ENCODE data around the gene BCL10.

BCL10 gene

GRCh38 chr1:85274969-85275453, 1.4 kb downstream of the BCL10 start:
- peak; percentile 67 for DNase-seq
- Histone ChIP-seq H3K36me3 (replicated peaks) (peaks cover 10% of the 10 kb centered on the region), H3K27ac (peak overlapping the region; percentile 92), H3K4me3 (ENCODE audit: low read depth, low read length) (peak overlapping the region; percentile 94), H3K27me3 (replicated peaks) (no peaks in the 10 kb centered on the region)
- in situ Hi-C loops (cut with HindIII; ENCODE audit: low pct_ligation_motif_present, low sequenced_read_pairs) = no loop called here
- TF ChIP-seq CTCF (IDR thresholded peaks at IDR 0.05; ENCODE audit: low read depth, low read length, missing control alignments) = no peak

GRCh38 chr1:85273397-85273796, 3.0 kb downstream of the BCL10 start:
- H3K27ac ChIP-seq = no peak overlapping the region
- no peaks in the 10 kb centered on the region for H3K27me3 ChIP-seq (replicated peaks)
- no peak for DNase-seq
- H3K36me3 ChIP-seq (replicated peaks) = peaks cover 26% of the 10 kb centered on the region
- no peak overlapping the region for H3K4me3 ChIP-seq (ENCODE audit: low read depth, low read length)
- no peak for TF ChIP-seq CTCF (IDR thresholded peaks at IDR 0.05; ENCODE audit: low read depth, low read length, missing control alignments)
- in situ Hi-C loops (cut with HindIII; ENCODE audit: low pct_ligation_motif_present, low sequenced_read_pairs) = no loop called here

- Histone ChIP-seq H3K36me3 (replicated peaks) (peaks cover 40% of the 10 kb centered on the region), H3K27ac (no peak overlapping the region), H3K27me3 (replicated peaks) (no peaks in the 10 kb centered on the region), H3K4me3 (ENCODE audit: low read depth, low read length) (no peak overlapping the region)
- no peak for TF ChIP-seq CTCF (IDR thresholded peaks at IDR 0.05; ENCODE audit: low read depth, low read length, missing control alignments)
- no peak for DNase-seq
- in situ Hi-C loops (cut with HindIII; ENCODE audit: low pct_ligation_motif_present, low sequenced_read_pairs) = no loop called here
These were observed 7.4 kb downstream of the BCL10 start for GRCh38 chr1:85268801-85269585.

DNA sequence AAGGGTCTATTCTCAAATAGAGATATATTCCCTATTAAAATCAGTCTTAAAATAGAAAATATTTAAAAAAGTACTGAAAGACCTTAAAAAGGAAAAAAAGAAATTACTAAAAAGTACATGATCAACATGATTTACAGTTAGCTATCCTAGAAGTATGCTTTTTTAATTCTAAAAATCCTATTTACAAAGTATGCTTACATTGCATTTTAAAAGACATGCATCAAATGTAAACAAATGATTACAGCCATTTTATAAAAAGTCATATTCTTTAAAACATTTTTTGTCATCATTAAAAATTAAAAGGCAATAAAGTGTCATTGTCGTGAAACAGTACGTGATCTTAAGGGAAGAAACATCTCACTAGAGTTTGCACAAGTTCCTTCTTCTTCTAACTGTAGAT, 9.1 kb downstream of the BCL10 start:
- no peak for DNase-seq
- Histone ChIP-seq H3K36me3 (replicated peaks) (peaks cover 42% of the 10 kb centered on the region), H3K27me3 (replicated peaks) (no peaks in the 10 kb centered on the region), H3K4me3 (ENCODE audit: low read depth, low read length) (no peak overlapping the region), H3K27ac (no peak overlapping the region)
- no peak for TF ChIP-seq CTCF (IDR thresholded peaks at IDR 0.05; ENCODE audit: low read depth, low read length, missing control alignments)
- in situ Hi-C loops (cut with HindIII; ENCODE audit: low pct_ligation_motif_present, low sequenced_read_pairs) = no loop called here

DNA sequence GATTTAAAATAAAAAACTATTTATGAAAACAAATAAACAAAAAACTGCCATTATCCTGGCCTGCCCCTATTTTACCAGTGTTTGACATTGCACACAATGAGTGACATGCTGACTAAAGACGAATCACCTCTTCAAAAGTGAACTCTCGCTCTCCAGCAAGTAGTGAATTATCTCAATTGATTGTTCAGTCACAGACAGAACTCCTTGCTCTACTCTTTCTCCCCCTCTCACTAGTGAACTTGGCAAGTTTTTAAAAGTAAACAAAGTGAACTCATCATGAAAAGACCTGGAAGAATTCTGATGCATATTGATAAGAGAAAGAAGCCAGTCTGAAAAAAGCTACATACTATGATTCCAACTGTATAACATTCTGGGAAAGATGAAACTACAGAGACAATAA, 12.3 kb downstream of the BCL10 start:
- TF ChIP-seq CTCF (IDR thresholded peaks at IDR 0.05; ENCODE audit: low read depth, low read length, missing control alignments) = no peak
- Histone ChIP-seq H3K27me3 (replicated peaks) (no peaks in the 10 kb centered on the region), H3K36me3 (replicated peaks) (peaks cover 23% of the 10 kb centered on the region), H3K4me3 (ENCODE audit: low read depth, low read length) (no peak overlapping the region), H3K27ac (peak overlapping the region; percentile 28)
- in situ Hi-C loops (cut with HindIII; ENCODE audit: low pct_ligation_motif_present, low sequenced_read_pairs) = no loop called here
- DNase-seq = no peak

DNA sequence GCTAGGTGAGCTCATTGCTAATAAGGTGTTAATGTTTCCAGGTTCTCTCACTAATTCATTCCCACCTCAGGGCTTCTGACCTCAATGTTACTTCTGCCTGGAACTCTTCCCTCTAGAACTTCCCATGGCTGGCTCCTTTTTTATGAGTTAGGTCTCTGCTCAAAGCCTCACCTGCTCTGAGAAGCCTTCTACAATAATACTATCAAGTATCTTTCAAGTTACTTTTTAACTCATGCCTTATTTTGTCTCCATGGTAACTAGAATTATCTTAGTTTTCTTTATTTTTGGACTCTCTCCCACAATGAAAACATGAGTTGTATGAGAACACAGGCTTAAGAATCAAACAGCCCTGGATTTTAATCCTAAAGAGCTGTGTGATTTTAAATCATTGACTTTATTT, 13.4 kb downstream of the BCL10 start:
- peaks cover 14% of the 10 kb centered on the region for H3K36me3 ChIP-seq (replicated peaks)
- no peak overlapping the region for H3K4me3 ChIP-seq (ENCODE audit: low read depth, low read length)
- in situ Hi-C loops (cut with HindIII; ENCODE audit: low pct_ligation_motif_present, low sequenced_read_pairs) = no loop called here
- TF ChIP-seq CTCF (IDR thresholded peaks at IDR 0.05; ENCODE audit: low read depth, low read length, missing control alignments) = no peak
- no peak overlapping the region for H3K27ac ChIP-seq
- H3K27me3 ChIP-seq (replicated peaks) = no peaks in the 10 kb centered on the region
- DNase-seq = no peak
